Ovary (tissue), 9 donors: ENCODE measurements around the gene PPM1M. TPM values are rescaled to one million over a fixed set of nuclear protein-coding genes. Genes with fewer than 3 reads are reported as not detected.

Source experiments
- DNase-seq, 5 donors: peaks; one replicate each; pipeline ENCODE4 v3.0.0-alpha.2; 2019 to 2020
- H3K27ac ChIP-seq, 2 donors: fragments of 200-600 bp; one replicate each; pipeline versions ENCODE4 v1.5.1 to v1.8.0; 2019 to 2022
- H3K27me3 ChIP-seq: fragments of 200-600 bp; one replicate; pipeline ENCODE4 v1.8.0; 2022
- H3K36me3 ChIP-seq: fragments of 200-600 bp; sonication (generic); one replicate; pipeline ENCODE4 v1.5.1; 2019
- H3K4me1 ChIP-seq: one replicate; pipeline ENCODE4 v1.8.1; 2013; ENCODE audit warnings: mild to moderate bottlenecking, moderate library complexity; ENCODE audit not compliant: insufficient read depth
- H3K4me3 ChIP-seq: fragments of 200-600 bp; sonication (generic); one replicate; pipeline ENCODE4 v1.5.1; 2017
- H3K9me3 ChIP-seq, 2 donors: fragments of 200-600 bp in 1 of 2; sonication (generic) in 1 of 2; one replicate each; pipeline versions ENCODE4 v1.5.1 to v1.8.1; 2013 to 2019; ENCODE audit warnings: mild to moderate bottlenecking in 1 of 2, moderate library complexity in 1 of 2
- EP300 ChIP-seq: sonication (generic); formaldehyde crosslinking; IDR thresholded peaks from one replicate; pipeline ENCODE4 v1.6.1; 2017; ENCODE audit warnings: antibody characterized with exemption
- POLR2A ChIP-seq: fragments of 450-650 bp; IDR thresholded peaks from one replicate; pipeline ENCODE4 v1.6.1; 2017; ENCODE audit warnings: antibody characterized with exemption, mild to moderate bottlenecking, moderate library complexity
- WGBS, 3 donors: extraction: QIAGEN DNeasy Blood & Tissue Kit in 1 of 3; methylation state at CpG; one replicate each; pipeline versions ENCODE4 v1.1.5 to v1.1.7; 2013 to 2017; 5-methylcytosine and 5-hydroxymethylcytosine counted together
- intact Hi-C, 4 donors: fragments of 100-400 bp; cut with DNase I; formaldehyde crosslinking; loops; one replicate each; pipeline versions ENCODE4 v1.11.0 to v1.15.1; 2022 to 2023
- polyA plus RNA-seq, 2 donors: library from polyadenylated mRNA; stranded (reverse); fragments of 200-250 nt in 1 of 2; fragments of 350-450 nt in 1 of 2; fragmentation: Illumina TruSeq in 1 of 2; extraction: RNeasy Lipid Tissue Mini Kit (QIAGEN cat#74804) in 1 of 2; gene quantifications; one replicate each; pipeline ENCODE4 v1.2.3, GENCODE V29; 2013 to 2014
- total RNA-seq, 7 donors: library from RNA; depleted of rRNA in 2 of 7; stranded (reverse); fragments of >200 nt in 2 of 7; fragmentation: NEBNext Ultra II Directional in 3 of 7; extraction: Animal tissue kit (Norgen Biotek cat#: 25700) in 3 of 7; gene quantifications; one replicate each; pipeline versions ENCODE4 v1.1.0 to v1.2.4, GENCODE V29; 2016 to 2023
- TF ChIP-seq, protein P1 (sequence below), 3 donors: fragments of 450-650 bp in 2 of 3; fragments of 200-600 bp in 1 of 3; IDR thresholded peaks; one replicate each; pipeline versions ENCODE4 v1.5.1 to v1.8.0; 2016 to 2022; ENCODE audit warnings: antibody characterized with exemption in 3 of 3, mild to moderate bottlenecking in 1 of 3
- donor health status: DM: no; HTN: no; CAD: no; lungs with moderate emphysema.
- donor health status: DM: no; HTN: no; CAD: no.
- donor health status: Bipolar disorder and iron deficiency.
- donor health status: DM: yes; HTN: yes; CAD: no.
- donor health status: DM: no; HTN: no; CAD: no.
- donor health status: DM: yes; HTN: yes; CAD: no.

Gene PPM1M
- total and polyA plus RNA-seq, 9 donors = 15.4 to 48.4 (median 25.7) TPM

DNA sequence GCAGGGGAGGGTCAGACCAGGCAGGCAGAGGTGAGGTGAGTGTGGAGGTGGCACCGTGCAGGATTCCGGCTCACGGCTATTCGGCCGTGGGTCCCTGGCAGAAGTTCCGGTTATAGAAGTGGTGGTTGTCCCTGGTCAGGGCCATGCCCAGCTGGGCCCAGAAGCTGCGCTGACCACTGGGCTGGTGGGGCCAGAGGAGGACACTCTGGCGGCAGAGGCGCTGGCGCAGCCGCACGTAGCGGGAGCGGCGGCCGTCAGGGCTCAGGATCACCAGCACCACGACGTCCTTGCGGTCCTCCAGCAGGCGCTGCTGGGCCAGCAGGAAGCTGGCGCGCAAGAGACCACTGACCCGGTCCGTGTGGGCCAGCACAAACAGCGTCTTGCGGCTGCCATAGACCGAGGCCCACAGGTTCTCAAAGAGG lies 24.4 kb upstream of the PPM1M start:
- no peaks in the 10 kb centered on the region for H3K27me3 ChIP-seq
- 91 to 94% (median 92%) methylated on average over 27 of the region's 27 CpGs for WGBS, 3 donors
- no peaks in the 10 kb centered on the region for H3K9me3 ChIP-seq
- intact Hi-C loops = loop anchor here (2.0 to 10.0 kb wide), 4 partner anchors 54 to 126 kb away; partner anchors contain the start of gene WDR82 (in 1 of the 4)
- TF ChIP-seq EP300 = no peak
- TF ChIP-seq, protein P1, sequence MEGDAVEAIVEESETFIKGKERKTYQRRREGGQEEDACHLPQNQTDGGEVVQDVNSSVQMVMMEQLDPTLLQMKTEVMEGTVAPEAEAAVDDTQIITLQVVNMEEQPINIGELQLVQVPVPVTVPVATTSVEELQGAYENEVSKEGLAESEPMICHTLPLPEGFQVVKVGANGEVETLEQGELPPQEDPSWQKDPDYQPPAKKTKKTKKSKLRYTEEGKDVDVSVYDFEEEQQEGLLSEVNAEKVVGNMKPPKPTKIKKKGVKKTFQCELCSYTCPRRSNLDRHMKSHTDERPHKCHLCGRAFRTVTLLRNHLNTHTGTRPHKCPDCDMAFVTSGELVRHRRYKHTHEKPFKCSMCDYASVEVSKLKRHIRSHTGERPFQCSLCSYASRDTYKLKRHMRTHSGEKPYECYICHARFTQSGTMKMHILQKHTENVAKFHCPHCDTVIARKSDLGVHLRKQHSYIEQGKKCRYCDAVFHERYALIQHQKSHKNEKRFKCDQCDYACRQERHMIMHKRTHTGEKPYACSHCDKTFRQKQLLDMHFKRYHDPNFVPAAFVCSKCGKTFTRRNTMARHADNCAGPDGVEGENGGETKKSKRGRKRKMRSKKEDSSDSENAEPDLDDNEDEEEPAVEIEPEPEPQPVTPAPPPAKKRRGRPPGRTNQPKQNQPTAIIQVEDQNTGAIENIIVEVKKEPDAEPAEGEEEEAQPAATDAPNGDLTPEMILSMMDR (IDR thresholded peaks at IDR 0.05) = no peak
- TF ChIP-seq POLR2A = no peak
- peak in 3 of 5 donors; percentile 33 to 40 (median 36) for DNase-seq
- H3K36me3 ChIP-seq = no peaks in the 10 kb centered on the region
- H3K4me3 ChIP-seq = no peak overlapping the region
- peaks cover 15% of the 10 kb centered on the region for H3K4me1 ChIP-seq
- H3K27ac ChIP-seq = no peak overlapping the region

DNA sequence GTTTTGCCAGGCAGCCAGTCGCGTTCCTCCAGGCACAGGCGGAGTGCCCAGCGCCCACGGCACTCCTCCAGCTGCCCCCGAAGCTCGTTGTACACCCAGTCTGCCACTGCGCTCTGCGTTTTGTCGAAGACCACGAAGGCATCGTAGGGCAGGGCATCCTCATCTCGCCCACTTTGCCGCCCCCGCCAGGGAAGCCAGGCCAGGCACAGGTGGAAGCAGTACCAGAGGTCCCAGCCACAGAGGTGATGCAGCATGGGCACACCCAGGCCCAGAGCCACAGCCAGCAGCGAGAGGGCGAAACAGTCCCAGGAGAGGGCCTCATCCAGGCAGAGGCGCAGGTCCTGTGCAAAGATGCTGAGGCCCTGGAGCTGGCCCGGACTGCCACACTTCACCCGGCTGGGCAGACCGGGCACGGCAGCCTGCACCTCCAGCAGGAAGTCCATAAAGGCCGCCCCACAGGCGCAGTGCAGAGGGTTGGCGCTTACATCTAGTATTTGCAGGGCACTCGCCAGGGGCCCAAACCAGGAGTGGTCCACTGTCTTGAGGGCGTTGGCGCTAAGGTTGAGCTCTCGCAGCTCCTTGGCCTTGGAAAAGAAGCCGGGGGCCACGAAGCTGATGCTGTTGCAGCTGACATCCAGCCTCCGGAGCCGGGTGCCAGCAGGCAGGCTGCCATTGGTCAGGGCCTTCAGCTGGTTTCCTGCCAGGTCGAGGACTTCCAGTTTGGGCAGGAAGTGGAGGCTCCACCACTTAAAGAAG lies 23.8 kb upstream of the PPM1M start:
- H3K36me3 ChIP-seq = no peaks in the 10 kb centered on the region
- H3K9me3 ChIP-seq = no peaks in the 10 kb centered on the region
- no peak overlapping the region for H3K27ac ChIP-seq
- no peak overlapping the region for H3K4me3 ChIP-seq
- intact Hi-C loops = loop anchor here (2.0 to 10.0 kb wide), 4 partner anchors 53 to 126 kb away; partner anchors contain the start of gene WDR82 (in 1 of the 4)
- peaks cover 11% of the 10 kb centered on the region for H3K4me1 ChIP-seq
- no peaks in the 10 kb centered on the region for H3K27me3 ChIP-seq
- TF ChIP-seq, protein P1 (IDR thresholded peaks at IDR 0.05) = no peak
- TF ChIP-seq EP300 (no peak), POLR2A (no peak)
- WGBS, 3 donors = 65 to 69% (median 66%) methylated on average over 32 to 34 of the region's 34 CpGs
- DNase-seq = peak; percentile 58 to 86 (median 79)

DNA sequence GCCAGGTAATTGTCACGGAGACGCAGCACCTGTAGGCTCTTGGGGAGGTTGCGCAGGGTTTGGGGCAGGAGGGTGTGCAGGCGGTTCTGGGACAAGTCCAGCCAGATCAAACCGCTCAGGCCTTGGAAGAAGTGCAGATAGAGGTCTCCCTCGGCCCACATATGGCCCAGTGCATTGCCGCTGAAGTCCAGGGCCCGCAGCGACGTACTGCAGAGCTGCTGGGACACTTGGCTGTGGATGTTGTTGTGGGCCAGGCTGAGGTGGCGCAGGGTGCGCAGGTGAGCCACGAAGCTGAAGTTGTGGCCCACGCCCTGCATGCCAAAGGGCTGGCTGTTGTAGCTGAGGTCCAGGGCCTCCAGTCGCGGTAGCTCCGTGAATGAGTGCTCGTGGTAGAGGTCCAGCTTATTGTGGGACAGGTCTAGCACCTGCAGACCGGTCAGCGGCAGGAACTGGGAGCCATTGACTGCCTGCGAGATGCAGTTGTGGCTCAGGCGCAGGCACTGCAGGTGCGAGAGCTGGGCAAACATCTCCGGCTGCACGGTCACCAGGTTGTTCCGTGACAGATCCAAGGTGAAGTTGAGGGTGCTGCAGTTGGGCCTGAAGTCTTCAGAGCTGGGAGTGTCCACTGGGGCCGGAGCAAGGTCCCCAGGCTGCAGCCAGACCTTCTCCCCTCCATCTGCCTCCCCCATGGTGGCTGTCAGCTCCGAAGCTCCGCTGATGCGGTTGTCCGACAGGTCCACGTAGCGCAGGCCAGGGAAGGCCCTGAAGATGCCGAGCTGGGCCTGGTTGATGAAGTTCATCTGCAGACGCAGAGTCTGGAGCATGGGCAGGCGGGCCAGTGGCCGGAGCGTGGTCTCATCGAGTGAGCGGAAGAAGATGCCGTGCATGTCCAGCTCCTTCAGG lies 23.0 kb upstream of the PPM1M start:
- no peak for TF ChIP-seq EP300
- no peak for TF ChIP-seq POLR2A
- TF ChIP-seq, protein P1 (IDR thresholded peaks at IDR 0.05) = no peak
- intact Hi-C loops = loop anchor here in 3 of 4 donors (5.0 to 10.0 kb wide), 3 partner anchors 52 to 125 kb away; partner anchors contain the start of gene WDR82 (in 1 of the 3)

More for the DNA sequence above, 23.0 kb upstream of the PPM1M start:
- Histone ChIP-seq H3K4me3 (no peak overlapping the region), H3K4me1 (peaks cover 9% of the 10 kb centered on the region), H3K27ac (no peak overlapping the region), H3K27me3 (no peaks in the 10 kb centered on the region), H3K9me3 (no peaks in the 10 kb centered on the region), H3K36me3 (no peaks in the 10 kb centered on the region)
- DNase-seq = peak in 2 of 5 donors; percentile 25 to 38
- WGBS, 3 donors = 79 to 86% (median 84%) methylated on average over 41 of the region's 41 CpGs
